ENCODE measurements around the gene CDHR2. TPM values are rescaled to one million over a fixed set of nuclear protein-coding genes. Genes with fewer than 3 reads are reported as not detected.

Gene CDHR2
- total RNA-seq, 2 donors from 2014 or later, result 0.12 TPM; not detected in 1

DNA sequence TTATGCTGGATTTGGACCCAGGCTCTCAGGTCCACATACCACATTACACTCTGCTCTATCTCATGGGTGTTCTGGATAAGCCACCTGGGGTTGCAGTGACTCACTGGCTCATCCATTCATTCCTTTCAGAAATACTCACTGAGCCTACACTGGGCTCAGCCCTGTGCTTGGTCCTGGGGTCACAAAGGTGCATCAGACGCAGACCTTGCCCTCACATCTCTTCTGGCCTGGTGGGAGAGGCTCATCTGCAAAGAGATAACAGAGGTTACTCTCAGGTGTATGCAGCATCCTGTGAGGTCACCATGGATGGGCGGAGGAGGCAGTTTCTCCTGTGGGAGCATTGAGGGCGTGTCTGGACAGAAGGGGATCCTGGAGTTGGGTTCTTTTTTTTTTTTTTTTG is 12.1 kb downstream of the CDHR2 start:
- Histone ChIP-seq H3K36me3 (no peaks in the 10 kb centered on the region), H3K4me3 (no peak overlapping the region), H3K9me3 (no peaks in the 10 kb centered on the region), H3K4me1 (no peaks in the 10 kb centered on the region), H3K27ac (no peak overlapping the region), H3K27me3 (no peaks in the 10 kb centered on the region)
- no peak for DNase-seq (ENCODE audit: low spot score)
- TF ChIP-seq CTCF (IDR thresholded peaks at IDR 0.05), result no peak

DNA sequence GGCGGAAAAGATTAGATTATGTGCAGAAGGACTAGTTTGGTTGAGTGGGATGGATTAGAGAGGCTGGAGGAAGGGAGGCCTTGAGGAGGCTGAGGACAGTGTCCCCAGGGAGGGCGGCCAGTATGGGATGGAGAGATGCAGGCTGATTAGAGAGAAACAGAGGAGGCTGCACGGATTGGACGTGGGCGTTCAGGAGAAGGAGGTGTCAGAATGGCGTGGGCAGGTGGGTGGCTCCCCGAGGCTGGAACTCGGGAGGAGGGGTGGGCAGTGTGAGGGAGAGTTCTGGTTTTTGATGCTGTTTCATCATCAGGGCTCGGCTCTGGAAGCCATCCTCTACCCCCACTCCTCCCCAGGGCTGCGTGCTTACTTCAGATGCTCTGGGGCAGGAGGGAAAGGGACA is 13.0 kb downstream of the CDHR2 start:
- H3K4me3 ChIP-seq, result no peak overlapping the region
- no peaks in the 10 kb centered on the region for H3K36me3 ChIP-seq
- H3K27ac ChIP-seq, result no peak overlapping the region
- H3K9me3 ChIP-seq, result no peaks in the 10 kb centered on the region
- no peaks in the 10 kb centered on the region for H3K27me3 ChIP-seq
- no peak for TF ChIP-seq CTCF (IDR thresholded peaks at IDR 0.05)
- DNase-seq (ENCODE audit: low spot score), result no peak
- no peaks in the 10 kb centered on the region for H3K4me1 ChIP-seq

- Histone ChIP-seq H3K4me3 (no peak overlapping the region), H3K27me3 (no peaks in the 10 kb centered on the region), H3K36me3 (no peaks in the 10 kb centered on the region), H3K27ac (no peak overlapping the region), H3K4me1 (no peaks in the 10 kb centered on the region), H3K9me3 (no peaks in the 10 kb centered on the region)
- no peak for TF ChIP-seq CTCF (IDR thresholded peaks at IDR 0.05)
- DNase-seq (ENCODE audit: low spot score), result no peak
These were observed 14.9 kb downstream of the CDHR2 start for GRCh38 chr5:176564002-176564401.

GRCh38 chr5:176565760-176566288 is 16.7 kb downstream of the CDHR2 start:
- Histone ChIP-seq H3K27ac (no peak overlapping the region), H3K4me3 (no peak overlapping the region), H3K9me3 (no peaks in the 10 kb centered on the region), H3K27me3 (no peaks in the 10 kb centered on the region), H3K36me3 (no peaks in the 10 kb centered on the region), H3K4me1 (no peaks in the 10 kb centered on the region)
- DNase-seq (ENCODE audit: low spot score), result no peak
- TF ChIP-seq CTCF (IDR thresholded peaks at IDR 0.05), result no peak

DNA sequence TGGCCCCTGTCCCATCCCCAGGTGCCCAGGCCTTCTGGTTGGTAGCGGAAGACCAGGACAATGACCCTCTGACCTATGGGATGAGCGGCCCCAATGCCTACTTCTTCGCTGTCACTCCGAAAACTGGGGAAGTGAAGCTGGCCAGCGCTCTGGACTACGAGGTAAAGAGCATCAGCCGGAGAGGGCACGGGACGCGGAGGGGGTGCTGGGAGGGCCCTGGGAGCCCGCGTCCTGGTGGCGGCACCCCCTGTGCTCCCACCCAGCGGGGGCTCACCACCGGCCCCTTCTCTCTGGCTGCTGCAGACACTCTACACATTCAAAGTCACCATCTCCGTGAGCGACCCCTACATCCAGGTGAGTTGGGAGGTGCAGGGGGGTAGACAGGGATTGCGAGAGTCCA is 19.5 kb downstream of the CDHR2 start:
- H3K27me3 ChIP-seq, result no peaks in the 10 kb centered on the region
- H3K9me3 ChIP-seq, result no peaks in the 10 kb centered on the region
- no peak for DNase-seq (ENCODE audit: low spot score)
- H3K27ac ChIP-seq, result no peak overlapping the region
- H3K4me1 ChIP-seq, result no peaks in the 10 kb centered on the region
- no peaks in the 10 kb centered on the region for H3K36me3 ChIP-seq
- no peak for TF ChIP-seq CTCF (IDR thresholded peaks at IDR 0.05)
- no peak overlapping the region for H3K4me3 ChIP-seq

DNA sequence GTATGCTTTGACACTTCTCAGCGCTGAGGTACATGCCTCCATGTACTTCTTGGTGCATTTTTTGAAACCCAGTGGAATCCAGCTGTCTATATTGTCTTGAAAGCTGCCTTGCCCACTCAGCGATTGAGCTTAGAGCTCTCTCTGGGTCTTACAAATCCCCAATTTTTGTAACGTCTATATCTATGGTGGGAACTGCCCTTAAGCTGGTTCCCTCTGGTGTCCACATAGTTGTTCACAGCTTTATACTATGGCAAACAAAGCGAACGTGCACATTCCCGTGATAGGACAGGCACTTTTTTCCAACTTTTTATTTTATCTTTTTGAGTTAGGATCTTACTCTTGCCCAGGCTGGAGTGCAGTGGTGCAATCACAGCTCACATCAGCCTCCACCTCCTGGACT is 20.9 kb downstream of the CDHR2 start:
- no peak for TF ChIP-seq CTCF (IDR thresholded peaks at IDR 0.05)
- H3K4me1 ChIP-seq, result no peaks in the 10 kb centered on the region
- H3K27me3 ChIP-seq, result no peaks in the 10 kb centered on the region
- DNase-seq (ENCODE audit: low spot score), result no peak
- no peak overlapping the region for H3K4me3 ChIP-seq
- H3K27ac ChIP-seq, result no peak overlapping the region
- no peaks in the 10 kb centered on the region for H3K36me3 ChIP-seq
- H3K9me3 ChIP-seq, result no peaks in the 10 kb centered on the region

All from right atrium auricular region (tissue), 2 donors.